Measurements from ENCODE around the gene TPH1. TPM values are rescaled to one million over a fixed set of nuclear protein-coding genes. Genes with fewer than 3 reads are reported as not detected.

Gene TPH1
- total and polyA plus RNA-seq, 9 of the 15 experiments (the other 6 are each of a cell fraction or from before 2014, with no cell fraction given), result 0.04 to 0.29 (median 0.17) TPM

DNA sequence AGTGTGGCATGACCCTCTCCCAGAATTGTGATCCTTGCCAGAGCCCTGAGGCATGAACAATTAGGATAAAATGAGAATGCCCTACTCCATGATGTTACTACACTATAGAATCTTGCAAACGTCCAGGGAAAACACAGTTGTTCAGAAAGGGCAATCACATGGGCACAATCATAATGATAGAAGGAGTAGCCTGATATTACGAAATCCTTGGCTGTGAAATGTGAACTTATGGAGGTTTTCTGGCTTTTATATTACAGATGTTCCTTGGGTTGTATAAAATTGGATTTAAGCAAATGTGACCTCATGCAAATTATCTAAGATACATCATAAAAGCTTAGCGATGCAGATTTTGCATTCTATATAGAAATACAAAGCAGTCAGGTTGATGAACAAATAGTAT lies 29.4 kb upstream of the TPH1 start:
- no peak for TF ChIP-seq NUFIP1 (IDR thresholded peaks at IDR 0.05; ENCODE audit: partially characterized antibody)
- no peak for TF ChIP-seq ZNF551 (CRISPR knock-in tag; IDR thresholded peaks at IDR 0.05)
- peak; percentile 58 for TF ChIP-seq CEBPB (tag; IDR thresholded peaks at IDR 0.05)
- no peak for TF ChIP-seq CEBPG (CRISPR knock-in tag; IDR thresholded peaks at IDR 0.05)
- 0 out of 4 replicates have a peak, but pooled peaks of 1 of the 2 experiments have one; percentile 19 for TF ChIP-seq CEBPG (tag; conservative IDR thresholded peaks at IDR 0.05 in 1 of 2, IDR thresholded peaks at IDR 0.05 in 1 of 2)
- BruUV-seq (replicated peaks), result no TSS peak
- Histone ChIP-seq H3K27me3 (ENCODE audit: control insufficient read depth in 2 of 2, insufficient read depth in 2 of 2, low read length in 2 of 2) (no peaks in the 10 kb centered on the region), H3K9ac (ENCODE audit: insufficient read depth in 1 of 2, low read depth in 2 of 2, low read length in 2 of 2) (no peak overlapping the region), H3K36me3 (ENCODE audit: control insufficient read depth, insufficient read depth, low read length) (peaks cover 16% of the 10 kb centered on the region; the same call in 2 of the 3 replicates), H3K79me2 (ENCODE audit: control insufficient read depth, insufficient read depth, low read length) (no peaks in the 10 kb centered on the region), H4K20me1 (replicated peaks; ENCODE audit: control insufficient read depth, insufficient read depth, low read length) (no peaks in the 10 kb centered on the region), H3K4me3 (no peak overlapping the region), H3K9me3 (replicated peaks; ENCODE audit: control insufficient read depth, insufficient read depth, low read depth, low read length) (no peaks in the 10 kb centered on the region), H3K9me1 (ENCODE audit: control insufficient read depth, insufficient read depth, low read length) (no peaks in the 10 kb centered on the region), H3K27ac (ENCODE audit: extremely low read depth, low read depth, low read length) (no peak overlapping the region), H2AFZ (ENCODE audit: low read depth, low read length) (no peak overlapping the region), H3K4me2 (ENCODE audit: insufficient read depth, low read length) (no peak overlapping the region), H3K4me1 (replicated peaks in 1 of 2; ENCODE audit: control insufficient read depth in 2 of 2, insufficient read depth in 2 of 2, low read length in 2 of 2) (no peaks in the 10 kb centered on the region)
- ChIA-PET POLR2A (no interaction called here), CTCF (ENCODE audit: low intra/inter-chr PET ratio) (no interaction called here)
- in situ Hi-C loops (cut with MboI) (no loop called here), intact Hi-C loops (cut with micrococcal nuclease) (no loop called here)
- FAIRE-seq (no peak), ATAC-seq (no peak), DNase-seq (ENCODE audit: extremely low read depth in 1 of 4, low spot score in 3 of 4) (no peak)
- WGBS (ENCODE audit: insufficient coverage, low coverage, missing lambda C conversion rate), result 69% methylated on average over 3 of the region's 3 CpGs

DNA sequence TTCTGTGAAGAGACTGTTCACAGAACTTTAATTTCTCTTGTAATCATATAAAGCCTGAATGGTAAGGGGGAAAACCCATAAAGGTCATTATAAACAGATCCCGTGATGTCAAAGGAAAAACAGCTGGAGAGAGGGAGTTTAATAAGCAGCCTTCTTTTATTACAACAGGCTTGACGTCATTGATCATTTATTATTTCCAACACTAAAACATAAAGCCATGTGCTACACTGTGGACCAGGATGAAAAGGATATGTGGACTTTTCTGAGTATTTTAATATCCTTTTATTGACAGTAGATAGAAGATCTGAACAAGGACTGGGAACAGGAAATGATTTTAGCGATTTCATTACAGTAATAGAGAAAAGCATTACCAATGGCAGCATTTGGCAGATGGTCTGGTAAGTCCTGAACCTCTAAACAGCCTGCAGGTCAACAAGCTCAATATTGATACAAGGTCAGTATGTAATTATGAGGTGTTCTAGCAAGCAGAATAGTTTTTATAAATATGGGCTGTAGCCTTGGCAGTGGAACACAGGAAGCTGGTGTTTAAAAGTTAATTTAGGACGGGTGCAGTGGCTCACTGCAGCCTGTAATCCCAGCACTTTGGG lies 25.1 kb upstream of the TPH1 start:
- in situ Hi-C loops (cut with MboI), result no loop called here
- ChIA-PET CTCF (ENCODE audit: low intra/inter-chr PET ratio) (no interaction called here), POLR2A (interaction anchor here (1.0 kb wide), 1 partner anchor 18 kb away, joined by 5 read pairs; no protein-coding TSS in a partner anchor)
- Histone ChIP-seq H3K9me3 (replicated peaks; ENCODE audit: control insufficient read depth, insufficient read depth, low read depth, low read length) (no peaks in the 10 kb centered on the region), H3K36me3 (ENCODE audit: control insufficient read depth, insufficient read depth, low read length) (0 out of 3 replicates have a peak, but pooled peaks cover 2% of the 10 kb centered on the region), H3K4me3 (no peak overlapping the region), H3K4me1 (replicated peaks in 1 of 2; ENCODE audit: control insufficient read depth in 2 of 2, insufficient read depth in 2 of 2, low read length in 2 of 2) (no peaks in the 10 kb centered on the region), H3K9ac (ENCODE audit: insufficient read depth in 1 of 2, low read depth in 2 of 2, low read length in 2 of 2) (no peak overlapping the region), H3K9me1 (ENCODE audit: control insufficient read depth, insufficient read depth, low read length) (no peaks in the 10 kb centered on the region), H3K27me3 (ENCODE audit: control insufficient read depth in 2 of 2, insufficient read depth in 2 of 2, low read length in 2 of 2) (no peaks in the 10 kb centered on the region), H2AFZ (ENCODE audit: low read depth, low read length) (no peak overlapping the region), H3K27ac (ENCODE audit: extremely low read depth, low read depth, low read length) (no peak overlapping the region), H3K4me2 (ENCODE audit: insufficient read depth, low read length) (no peak overlapping the region), H4K20me1 (replicated peaks; ENCODE audit: control insufficient read depth, insufficient read depth, low read length) (no peaks in the 10 kb centered on the region), H3K79me2 (ENCODE audit: control insufficient read depth, insufficient read depth, low read length) (no peaks in the 10 kb centered on the region)
- no peak for ATAC-seq
- no TSS peak for BruUV-seq (replicated peaks)
- no peak for DNase-seq (ENCODE audit: extremely low read depth in 1 of 4, low spot score in 3 of 4)
- WGBS (ENCODE audit: insufficient coverage, low coverage, missing lambda C conversion rate), result 49% methylated on average over 4 of the region's 4 CpGs
- no peak for FAIRE-seq
- intact Hi-C loops (cut with micrococcal nuclease), result no loop called here
- no peak for TF ChIP-seq TCF7L2 (IDR thresholded peaks at IDR 0.05; ENCODE audit: low read depth, low read length)
- TF ChIP-seq ZNF408 (CRISPR knock-in tag; IDR thresholded peaks at IDR 0.05; ENCODE audit: low read depth), result no peak
- TF ChIP-seq, protein P1, sequence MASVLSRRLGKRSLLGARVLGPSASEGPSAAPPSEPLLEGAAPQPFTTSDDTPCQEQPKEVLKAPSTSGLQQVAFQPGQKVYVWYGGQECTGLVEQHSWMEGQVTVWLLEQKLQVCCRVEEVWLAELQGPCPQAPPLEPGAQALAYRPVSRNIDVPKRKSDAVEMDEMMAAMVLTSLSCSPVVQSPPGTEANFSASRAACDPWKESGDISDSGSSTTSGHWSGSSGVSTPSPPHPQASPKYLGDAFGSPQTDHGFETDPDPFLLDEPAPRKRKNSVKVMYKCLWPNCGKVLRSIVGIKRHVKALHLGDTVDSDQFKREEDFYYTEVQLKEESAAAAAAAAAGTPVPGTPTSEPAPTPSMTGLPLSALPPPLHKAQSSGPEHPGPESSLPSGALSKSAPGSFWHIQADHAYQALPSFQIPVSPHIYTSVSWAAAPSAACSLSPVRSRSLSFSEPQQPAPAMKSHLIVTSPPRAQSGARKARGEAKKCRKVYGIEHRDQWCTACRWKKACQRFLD (CRISPR knock-in tag; IDR thresholded peaks at IDR 0.05), result no peak
- TF ChIP-seq NCOA4 (IDR thresholded peaks at IDR 0.05; ENCODE audit: partially characterized antibody), result no peak
- TF ChIP-seq ZNF644 (tag; IDR thresholded peaks at IDR 0.05; ENCODE audit: low read depth), result no peak
- no peak for TF ChIP-seq FOXM1 (IDR thresholded peaks at IDR 0.05; ENCODE audit: low read depth)
- TF ChIP-seq FOXM1 (CRISPR knock-in tag; IDR thresholded peaks at IDR 0.05; ENCODE audit: low read depth), result no peak
- TF ChIP-seq, protein P2, sequence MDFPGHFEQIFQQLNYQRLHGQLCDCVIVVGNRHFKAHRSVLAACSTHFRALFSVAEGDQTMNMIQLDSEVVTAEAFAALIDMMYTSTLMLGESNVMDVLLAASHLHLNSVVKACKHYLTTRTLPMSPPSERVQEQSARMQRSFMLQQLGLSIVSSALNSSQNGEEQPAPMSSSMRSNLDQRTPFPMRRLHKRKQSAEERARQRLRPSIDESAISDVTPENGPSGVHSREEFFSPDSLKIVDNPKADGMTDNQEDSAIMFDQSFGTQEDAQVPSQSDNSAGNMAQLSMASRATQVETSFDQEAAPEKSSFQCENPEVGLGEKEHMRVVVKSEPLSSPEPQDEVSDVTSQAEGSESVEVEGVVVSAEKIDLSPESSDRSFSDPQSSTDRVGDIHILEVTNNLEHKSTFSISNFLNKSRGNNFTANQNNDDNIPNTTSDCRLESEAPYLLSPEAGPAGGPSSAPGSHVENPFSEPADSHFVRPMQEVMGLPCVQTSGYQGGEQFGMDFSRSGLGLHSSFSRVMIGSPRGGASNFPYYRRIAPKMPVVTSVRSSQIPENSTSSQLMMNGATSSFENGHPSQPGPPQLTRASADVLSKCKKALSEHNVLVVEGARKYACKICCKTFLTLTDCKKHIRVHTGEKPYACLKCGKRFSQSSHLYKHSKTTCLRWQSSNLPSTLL (IDR thresholded peaks at IDR 0.05), result no peak
- TF ChIP-seq SREBF1 (IDR thresholded peaks at IDR 0.05; ENCODE audit: borderline replicate concordance, low read depth, low read length), result no peak
